VCaP (cell line): Measurements from ENCODE around the gene HCK.

Experiments
- H3K27ac ChIP-seq: fragments of 450-650 bp; 2 replicates; pipeline ENCODE4 v1.5.1; 2017
- TF ChIP-seq, protein P1 (sequence below): fragments of 450-650 bp; conservative IDR thresholded peaks from 2 replicates; pipeline ENCODE4 v1.5.1; 2017; ENCODE audit warnings: mild to moderate bottlenecking, moderate library complexity

HCK gene

DNA sequence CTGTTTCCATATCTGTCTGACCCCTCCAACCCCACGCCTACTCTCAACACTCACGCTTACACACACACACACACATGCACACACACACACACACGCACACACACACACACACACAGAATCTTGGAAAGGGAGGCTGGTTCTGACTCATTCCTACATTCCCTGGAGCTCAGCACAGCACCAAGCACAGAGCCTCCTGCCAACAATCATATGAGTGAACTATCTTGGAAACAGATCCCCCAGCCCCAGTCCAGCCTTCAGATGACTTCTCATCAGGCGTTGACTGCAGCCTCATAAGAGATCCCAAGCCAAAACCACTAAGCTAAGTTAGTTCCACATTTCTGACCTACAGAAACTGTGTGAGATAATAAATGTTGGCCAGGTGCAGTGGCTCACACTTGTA, 14.1 kb upstream of the HCK start:
- TF ChIP-seq, protein P1, sequence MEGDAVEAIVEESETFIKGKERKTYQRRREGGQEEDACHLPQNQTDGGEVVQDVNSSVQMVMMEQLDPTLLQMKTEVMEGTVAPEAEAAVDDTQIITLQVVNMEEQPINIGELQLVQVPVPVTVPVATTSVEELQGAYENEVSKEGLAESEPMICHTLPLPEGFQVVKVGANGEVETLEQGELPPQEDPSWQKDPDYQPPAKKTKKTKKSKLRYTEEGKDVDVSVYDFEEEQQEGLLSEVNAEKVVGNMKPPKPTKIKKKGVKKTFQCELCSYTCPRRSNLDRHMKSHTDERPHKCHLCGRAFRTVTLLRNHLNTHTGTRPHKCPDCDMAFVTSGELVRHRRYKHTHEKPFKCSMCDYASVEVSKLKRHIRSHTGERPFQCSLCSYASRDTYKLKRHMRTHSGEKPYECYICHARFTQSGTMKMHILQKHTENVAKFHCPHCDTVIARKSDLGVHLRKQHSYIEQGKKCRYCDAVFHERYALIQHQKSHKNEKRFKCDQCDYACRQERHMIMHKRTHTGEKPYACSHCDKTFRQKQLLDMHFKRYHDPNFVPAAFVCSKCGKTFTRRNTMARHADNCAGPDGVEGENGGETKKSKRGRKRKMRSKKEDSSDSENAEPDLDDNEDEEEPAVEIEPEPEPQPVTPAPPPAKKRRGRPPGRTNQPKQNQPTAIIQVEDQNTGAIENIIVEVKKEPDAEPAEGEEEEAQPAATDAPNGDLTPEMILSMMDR: no peak
- H3K27ac ChIP-seq: no peak overlapping the region

DNA sequence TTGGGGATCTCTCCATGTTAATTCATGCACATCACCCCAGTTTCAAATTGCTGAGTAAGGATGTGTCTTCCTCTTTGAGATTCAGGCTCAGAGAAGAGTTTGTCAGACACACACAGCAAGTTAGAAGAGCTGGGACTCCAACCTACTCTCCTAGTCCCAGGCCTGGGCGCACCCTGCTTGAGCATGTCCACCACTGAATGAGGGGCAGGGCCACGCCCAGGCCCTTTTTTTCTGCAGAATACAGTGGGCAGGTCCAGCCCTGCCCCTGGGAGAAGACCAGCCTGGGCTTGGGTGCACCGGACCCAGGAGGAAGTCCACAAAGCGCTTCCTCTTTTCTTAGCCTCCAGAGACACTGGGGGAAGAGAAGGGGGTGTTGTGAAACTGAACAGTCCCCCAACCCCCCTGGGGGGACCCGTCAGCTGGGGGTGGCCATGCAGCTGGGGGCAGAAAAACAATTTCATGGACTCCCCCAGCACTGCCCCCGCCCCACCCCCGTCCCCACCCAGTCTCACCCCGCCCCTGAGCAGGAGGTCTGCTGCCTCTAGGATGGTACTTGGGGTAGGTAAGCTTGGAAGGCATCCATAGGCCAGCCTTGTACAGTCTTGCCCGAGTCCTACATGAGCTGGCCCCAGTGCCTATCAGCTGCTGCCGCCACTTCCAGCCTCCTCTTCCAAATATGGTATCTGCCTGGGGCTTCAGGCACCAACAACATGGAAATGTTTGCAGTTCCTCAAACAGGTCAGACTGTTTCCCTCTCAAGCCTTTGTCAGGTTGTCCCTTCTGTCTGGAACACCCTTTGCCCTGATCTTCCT, 11.7 kb upstream of the HCK start:
- no peak overlapping the region for H3K27ac ChIP-seq
- TF ChIP-seq, protein P1: no peak

DNA sequence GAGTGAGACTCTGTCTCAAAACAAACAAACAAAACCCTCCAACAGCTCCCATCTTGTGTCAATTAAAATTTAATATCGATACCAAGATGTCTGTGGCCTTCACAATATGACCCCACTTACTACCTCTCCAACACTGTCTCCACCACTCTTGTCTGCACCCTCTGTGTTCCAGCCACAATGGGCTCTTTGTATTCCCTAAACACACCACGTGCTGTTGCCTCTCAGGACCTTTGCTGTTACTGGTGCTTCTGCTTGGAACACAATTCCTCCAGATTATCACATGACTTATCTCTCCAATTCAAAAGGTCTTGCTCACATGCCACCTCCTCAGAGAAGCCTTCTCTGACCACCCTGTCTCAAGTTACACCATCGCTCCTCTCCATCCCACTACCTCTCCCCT, 6.0 kb upstream of the HCK start:
- H3K27ac ChIP-seq: no peak overlapping the region
- TF ChIP-seq, protein P1: no peak

DNA sequence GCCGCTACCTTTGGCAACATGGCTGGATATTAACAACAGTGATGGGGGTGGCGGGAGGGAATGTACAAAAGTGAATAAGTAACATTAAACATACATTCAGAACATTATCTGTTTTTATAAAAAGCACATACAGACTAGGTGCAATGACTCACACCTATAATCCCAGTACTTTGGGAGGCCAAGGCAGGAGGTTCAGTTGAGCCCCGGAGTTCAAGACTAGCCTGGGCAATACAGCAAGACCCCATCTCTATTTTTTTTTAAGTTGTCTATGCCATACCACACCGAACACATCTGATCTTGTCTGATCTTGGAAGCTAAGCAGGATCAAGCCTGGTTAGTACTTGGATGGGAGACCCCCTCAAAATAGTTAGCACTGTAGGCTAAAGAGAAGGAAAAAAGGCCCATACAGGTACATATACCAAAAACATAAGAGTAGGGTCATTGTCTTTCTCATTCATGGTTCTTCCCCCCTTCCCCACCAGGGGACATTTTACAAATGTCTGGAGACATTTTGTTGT, 1.7 kb upstream of the HCK start:
- H3K27ac ChIP-seq: no peak overlapping the region
- TF ChIP-seq, protein P1: no peak

DNA sequence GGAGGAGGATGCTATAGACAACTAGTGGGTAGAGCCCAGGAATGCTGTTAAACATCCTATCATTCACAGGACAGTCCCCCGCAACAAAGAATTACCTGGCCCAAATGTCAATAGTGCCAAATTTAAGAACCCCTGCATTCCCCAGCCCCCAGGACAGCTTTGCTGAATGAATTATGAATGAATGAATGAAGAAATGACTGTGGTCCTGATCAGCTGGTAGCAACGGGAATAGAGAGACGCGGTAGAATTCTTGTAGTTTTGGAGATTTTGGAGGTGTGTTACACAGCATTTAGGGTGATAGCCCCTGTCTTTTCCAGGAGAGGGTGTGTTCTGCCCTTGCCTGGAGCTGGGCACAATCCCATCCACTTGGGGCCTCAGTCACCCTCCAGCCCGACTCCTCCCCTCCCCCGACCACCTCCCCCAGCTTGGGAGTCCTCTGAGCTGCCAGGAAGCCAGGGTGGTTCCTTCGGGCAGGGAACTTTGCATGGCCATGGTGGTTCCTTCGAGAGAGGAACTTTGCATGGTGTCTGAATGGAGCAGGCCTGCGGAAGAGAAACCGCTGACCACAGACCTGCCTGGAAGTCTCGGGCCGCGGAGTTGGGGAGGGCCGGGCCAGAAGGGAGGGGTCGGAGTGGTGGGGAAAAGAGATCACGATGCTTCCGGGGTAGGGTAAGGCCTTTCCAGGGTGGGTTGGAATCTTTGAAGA, 1.0 kb upstream of the HCK start:
- TF ChIP-seq, protein P1: no peak
- no peak overlapping the region for H3K27ac ChIP-seq

DNA sequence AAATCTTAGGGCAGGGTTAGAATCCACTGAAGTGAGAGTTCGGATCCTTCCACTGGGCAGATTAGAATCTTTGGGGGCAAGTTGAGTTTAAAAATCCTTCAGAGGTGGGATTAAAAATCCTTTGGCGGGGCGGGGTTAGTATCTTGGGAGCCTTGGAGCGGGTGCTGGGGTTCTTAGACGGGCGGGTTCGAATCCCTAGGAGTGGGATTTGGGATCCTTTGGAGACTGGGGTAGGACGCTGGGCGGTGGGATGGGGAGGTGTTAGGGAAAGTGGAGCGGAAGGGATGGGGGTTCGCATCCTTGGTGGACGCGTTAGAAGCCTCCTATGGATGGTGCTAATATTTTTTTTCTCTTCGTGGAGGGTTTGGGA, 337 bp upstream of the HCK start:
- H3K27ac ChIP-seq: no peak overlapping the region
- TF ChIP-seq, protein P1: no peak

DNA sequence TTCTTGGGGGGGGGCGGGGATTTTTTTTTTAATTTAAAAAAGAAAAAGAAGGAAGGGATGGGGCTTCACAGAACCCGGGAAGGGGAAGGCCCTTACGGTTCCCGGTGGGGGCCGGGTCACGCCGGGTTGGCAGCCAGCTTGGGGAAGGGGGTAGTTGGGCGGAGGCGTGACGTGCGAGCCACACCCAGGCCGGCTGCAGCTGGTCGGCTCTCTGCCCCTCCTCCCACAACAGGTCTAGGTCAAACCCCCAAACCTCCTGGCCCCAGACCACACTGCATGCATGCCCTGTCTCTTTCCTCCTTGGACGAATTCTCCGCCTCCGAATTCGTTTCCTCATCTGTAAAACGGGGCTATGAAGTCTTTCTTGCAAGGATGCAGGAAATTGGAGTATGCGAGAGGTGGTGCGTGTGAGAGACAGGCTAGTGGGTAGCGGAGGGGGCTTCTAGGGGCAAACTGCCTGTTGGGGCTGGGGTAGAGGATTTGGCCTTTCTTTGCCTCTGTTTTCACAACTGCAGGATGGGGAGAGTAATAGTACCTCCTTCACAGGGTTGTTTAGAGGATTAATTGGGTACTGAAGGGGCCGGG, 828 bp downstream of the HCK start:
- no peak overlapping the region for H3K27ac ChIP-seq
- TF ChIP-seq, protein P1: no peak
